B cell (primary cell): Measurements from ENCODE around the gene RNASE4. TPM values are rescaled to one million over a fixed set of nuclear protein-coding genes. Genes with fewer than 3 reads are reported as not detected.
"Not testable (repeated sequence)": the region's sequence is repeated elsewhere in the genome, so short reads cannot be mapped to it uniquely, and the experiment has no call there.

Experiments
- ATAC-seq: fragments of 200-7000 bp; cut with Tn5 transposase; one replicate; pipeline ENCODE4 v1.10.0; 2021; ENCODE audit warnings: low read depth, mild to moderate bottlenecking, moderate number of reproducible peaks, moderate library complexity
- CTCF ChIA-PET: fragments of 350-600 bp; sonication (Branson Sonifier 250); formaldehyde crosslinking; loops from one replicate; lab custom pipeline; 2021; ENCODE audit warnings: antibody characterized with exemption, inconsistent platforms; lab: Charles Lee
- POLR2A ChIA-PET: fragments of 350-600 bp; sonication (Branson Sonifier 250); formaldehyde crosslinking; loops from one replicate; lab custom pipeline; 2021; ENCODE audit warnings: antibody characterized with exemption; lab: Charles Lee
- DNase-seq: peaks from one replicate; pipeline ENCODE4 v3.0.0; 2013
- H2AFZ ChIP-seq: 2 replicates; pipeline ENCODE4 v1.6.1; 2012; ENCODE audit warnings: mild to moderate bottlenecking, low read depth, low read length; ENCODE audit not compliant: insufficient read depth, poor library complexity, severe bottlenecking
- H3K27ac ChIP-seq, 2 donors: 1 replicate in 1 of 2; 2 replicates in 1 of 2; pipeline ENCODE4 v1.5.1; 2012 to 2013; ENCODE audit warnings: low read length in 2 of 2, mild to moderate bottlenecking in 2 of 2, moderate library complexity in 1 of 2
- H3K27me3 ChIP-seq, 4 experiments: fragments of 200-600 bp in 1 of 4; sonication (generic) in 1 of 4; replicated peaks in 1 of 4; 1 replicate in 2 of 4; 2 replicates in 2 of 4; pipeline versions ENCODE4 v1.6.1 to v1.7.0; 2013 to 2016; ENCODE audit warnings: low read length in 3 of 4, mild to moderate bottlenecking in 2 of 4, mixed read lengths in 1 of 4, moderate library complexity in 1 of 4; ENCODE audit not compliant: insufficient read depth in 4 of 4, control insufficient read depth in 3 of 4; ENCODE audit errors: control extremely low read depth in 1 of 4
- H3K36me3 ChIP-seq, 2 experiments: replicated peaks in 1 of 2; 1 replicate in 1 of 2; 2 replicates in 1 of 2; pipeline versions ENCODE4 v1.6.1 to v1.7.1; 2013; ENCODE audit warnings: low read length in 1 of 2; ENCODE audit not compliant: insufficient read depth in 2 of 2, control insufficient read depth in 1 of 2; ENCODE audit errors: control extremely low read depth in 1 of 2, extremely low read depth in 1 of 2
- H3K4me1 ChIP-seq, 2 donors: fragments of 200-600 bp in 1 of 2; sonication (generic) in 1 of 2; 1 replicate in 1 of 2; 2 replicates in 1 of 2; pipeline versions ENCODE4 v1.5.1 to v1.6.1; 2013 to 2017; ENCODE audit warnings: low read length in 2 of 2; ENCODE audit not compliant: control insufficient read depth in 2 of 2, insufficient read depth in 2 of 2
- H3K4me2 ChIP-seq: replicated peaks from 2 replicates; pipeline ENCODE3; 2012; ENCODE audit warnings: mild to moderate bottlenecking, low read depth, low read length; ENCODE audit not compliant: poor library complexity, severe bottlenecking
- H3K4me3 ChIP-seq, 5 experiments: fragments of 200-600 bp in 1 of 5; sonication (generic) in 1 of 5; 1 replicate in 3 of 5; 2 replicates in 2 of 5; pipeline versions ENCODE4 v1.5.1 to v1.7.0; 2011 to 2016; ENCODE audit warnings: low read length in 4 of 5, mild to moderate bottlenecking in 4 of 5, low read depth in 2 of 5, control low read depth in 1 of 5, moderate library complexity in 1 of 5; ENCODE audit not compliant: insufficient read depth in 1 of 5; ENCODE audit errors: control extremely low read depth in 1 of 5, extremely low read depth in 1 of 5
- H3K79me2 ChIP-seq: fragments of 200-600 bp; sonication (generic); one replicate; pipeline ENCODE4 v1.6.0; 2016; ENCODE audit warnings: low read length; ENCODE audit not compliant: control insufficient read depth, insufficient read depth
- H3K9ac ChIP-seq: fragments of 200-600 bp; sonication (generic); 2 replicates; pipeline ENCODE4 v1.6.1; 2017; ENCODE audit warnings: mild to moderate bottlenecking, low read length, moderate library complexity
- H3K9me3 ChIP-seq, 3 donors: one replicate each; pipeline versions ENCODE4 v1.6.1 to v1.7.1; 2013; ENCODE audit warnings: low read length in 2 of 3; ENCODE audit not compliant: control insufficient read depth in 2 of 3, insufficient read depth in 1 of 3; ENCODE audit errors: control extremely low read depth in 1 of 3
- H4K20me1 ChIP-seq: 2 replicates; pipeline ENCODE4 v1.6.0; 2012; ENCODE audit warnings: mild to moderate bottlenecking, low read length; ENCODE audit not compliant: insufficient read depth, control insufficient read depth, poor library complexity, severe bottlenecking
- H3K27ac Mint-ChIP-seq: one replicate; pipeline ENCODE4 v1.8.0; 2021; ENCODE audit warnings: mixed read lengths
- H3K27me3 Mint-ChIP-seq: one replicate; pipeline ENCODE4 v1.8.0; 2021; ENCODE audit warnings: mixed read lengths
- H3K4me1 Mint-ChIP-seq: one replicate; pipeline ENCODE4 v1.8.0; 2021; ENCODE audit warnings: mixed read lengths
- H3K4me3 Mint-ChIP-seq: one replicate; pipeline ENCODE4 v1.8.0; 2021; ENCODE audit warnings: mixed read lengths
- H3K9me3 Mint-ChIP-seq: one replicate; pipeline ENCODE4 v1.8.0; 2022; ENCODE audit warnings: mixed read lengths; ENCODE audit not compliant: insufficient read depth
- EZH2 ChIP-seq: IDR thresholded peaks from 2 replicates; pipeline ENCODE4 v1.6.1; 2012; ENCODE audit warnings: borderline replicate concordance, low read depth, mild to moderate bottlenecking, moderate library complexity, low read length; ENCODE audit not compliant: insufficient read depth, poor library complexity, severe bottlenecking
- WGBS: methylation state at CpG from one replicate; pipeline ENCODE4 v1.1.5; 2013; ENCODE audit warnings: missing lambda C conversion rate; ENCODE audit not compliant: insufficient coverage; 5-methylcytosine and 5-hydroxymethylcytosine counted together
- intact Hi-C: fragments of 100-400 bp; cut with micrococcal nuclease; formaldehyde crosslinking; loops from one replicate; pipeline ENCODE4 v1.10.0; 2022
- polyA plus RNA-seq: library from polyadenylated mRNA; depleted of rRNA; stranded (reverse); fragments of >200 nt; gene quantifications from 2 replicates; pipeline ENCODE4 v1.2.3, GENCODE V29; 2012
- total RNA-seq, 2 donors: library from RNA; stranded (reverse); fragments of 120-200 nt in 1 of 2; gene quantifications; 1 replicate in 1 of 2; 2 replicates in 1 of 2; pipeline versions ENCODE4 v1.2.3 to v1.2.4, GENCODE V29; 2013 to 2022
- TF ChIP-seq, protein P1 (sequence below): fragments of 200-600 bp; IDR thresholded peaks from one replicate; pipeline ENCODE4 v1.8.0; 2022; ENCODE audit warnings: antibody characterized with exemption, mild to moderate bottlenecking

Gene RNASE4
- total and polyA plus RNA-seq, 2 donors (not counting 1 experiment from before 2014, with no cell fraction given), result 1.8 TPM

GRCh38 chr14:20733684-20734429, 49.5 kb downstream of the RNASE4 start:
- 73% methylated on average over 3 of the region's 6 CpGs for WGBS
- ChIA-PET POLR2A (interaction anchor here (0.9 kb wide), 1 partner anchor 10 kb away, joined by 3 read pairs; no protein-coding TSS in a partner anchor), CTCF (interaction anchor here (1.0 to 1.8 kb wide), 7 partner anchors 12 to 124 kb away, joined by 3 to 5 read pairs (median 3); no protein-coding TSS in a partner anchor)
- no peak for DNase-seq
- no peak overlapping the region for H2AFZ ChIP-seq
- no peak overlapping the region for H3K9ac ChIP-seq
- H3K27me3 ChIP-seq, result no peaks in the 10 kb centered on the region
- peaks cover 22% of the 10 kb centered on the region for H3K4me1 Mint-ChIP-seq
- TF ChIP-seq, protein P1, sequence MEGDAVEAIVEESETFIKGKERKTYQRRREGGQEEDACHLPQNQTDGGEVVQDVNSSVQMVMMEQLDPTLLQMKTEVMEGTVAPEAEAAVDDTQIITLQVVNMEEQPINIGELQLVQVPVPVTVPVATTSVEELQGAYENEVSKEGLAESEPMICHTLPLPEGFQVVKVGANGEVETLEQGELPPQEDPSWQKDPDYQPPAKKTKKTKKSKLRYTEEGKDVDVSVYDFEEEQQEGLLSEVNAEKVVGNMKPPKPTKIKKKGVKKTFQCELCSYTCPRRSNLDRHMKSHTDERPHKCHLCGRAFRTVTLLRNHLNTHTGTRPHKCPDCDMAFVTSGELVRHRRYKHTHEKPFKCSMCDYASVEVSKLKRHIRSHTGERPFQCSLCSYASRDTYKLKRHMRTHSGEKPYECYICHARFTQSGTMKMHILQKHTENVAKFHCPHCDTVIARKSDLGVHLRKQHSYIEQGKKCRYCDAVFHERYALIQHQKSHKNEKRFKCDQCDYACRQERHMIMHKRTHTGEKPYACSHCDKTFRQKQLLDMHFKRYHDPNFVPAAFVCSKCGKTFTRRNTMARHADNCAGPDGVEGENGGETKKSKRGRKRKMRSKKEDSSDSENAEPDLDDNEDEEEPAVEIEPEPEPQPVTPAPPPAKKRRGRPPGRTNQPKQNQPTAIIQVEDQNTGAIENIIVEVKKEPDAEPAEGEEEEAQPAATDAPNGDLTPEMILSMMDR, result no peak
- TF ChIP-seq EZH2, result no peak
- H3K27me3 Mint-ChIP-seq, result peaks cover 11% of the 10 kb centered on the region
- peak overlapping the region; percentile 28 for H3K4me2 ChIP-seq
- peaks cover 0 to 14% of the 10 kb centered on the region in 2 donors for H3K4me1 ChIP-seq
- H3K27ac Mint-ChIP-seq, result peak overlapping the region; percentile 51
- no peak overlapping the region for H3K27ac ChIP-seq
- no peak overlapping the region for H3K4me3 ChIP-seq
- peak overlapping the region; percentile 29 for H3K4me3 Mint-ChIP-seq
- peaks cover 0 to 2% (median 0%) of the 10 kb centered on the region in 3 donors for H3K9me3 ChIP-seq
- ATAC-seq, result no peak
- intact Hi-C loops, result no loop called here
- no peaks in the 10 kb centered on the region for H4K20me1 ChIP-seq
- no peaks in the 10 kb centered on the region for H3K36me3 ChIP-seq
- no peaks in the 10 kb centered on the region for H3K9me3 Mint-ChIP-seq
- H3K79me2 ChIP-seq, result no peaks in the 10 kb centered on the region

DNA sequence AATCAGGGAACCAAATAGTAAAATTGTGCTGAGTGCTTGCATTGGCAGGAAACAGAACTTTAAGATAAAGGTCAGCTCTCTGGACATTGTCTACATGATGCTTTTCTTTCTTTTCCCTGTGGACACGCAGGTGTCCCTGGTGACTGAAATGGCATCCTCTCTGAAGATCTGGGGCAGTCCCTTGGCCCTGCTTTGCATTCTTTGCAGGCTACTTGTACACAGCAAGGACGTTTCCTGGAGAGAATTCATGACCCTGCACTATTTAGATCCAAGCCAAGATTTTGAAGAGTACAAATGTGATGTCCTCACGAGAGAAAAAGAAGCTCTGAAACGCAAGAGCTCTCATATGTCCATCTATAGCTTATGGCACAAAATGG, 50.1 kb downstream of the RNASE4 start:
- H3K9me3 ChIP-seq, result peaks cover 0 to 2% (median 0%) of the 10 kb centered on the region in 3 donors
- no peaks in the 10 kb centered on the region for H4K20me1 ChIP-seq
- 20% methylated on average over 1 of the region's 4 CpGs for WGBS
- Mint-ChIP-seq H3K4me1 (peaks cover 22% of the 10 kb centered on the region), H3K4me3 (peak overlapping the region; percentile 7), H3K9me3 (no peaks in the 10 kb centered on the region), H3K27ac (peak overlapping the region; percentile 3), H3K27me3 (peaks cover 12% of the 10 kb centered on the region)
- peak; percentile 60 for ATAC-seq
- H3K79me2 ChIP-seq, result no peaks in the 10 kb centered on the region
- no peak for DNase-seq
- peaks cover 0 to 14% of the 10 kb centered on the region in 2 donors for H3K4me1 ChIP-seq
- POLR2A ChIA-PET, result interaction anchor here (0.9 kb wide), 1 partner anchor 11 kb away, joined by 3 read pairs; no protein-coding TSS in a partner anchor
- no peaks in the 10 kb centered on the region for H3K27me3 ChIP-seq
- peak overlapping the region; percentile 28 for H3K4me2 ChIP-seq
- no peaks in the 10 kb centered on the region for H3K36me3 ChIP-seq
- no peak overlapping the region for H3K4me3 ChIP-seq
- CTCF ChIA-PET, result interaction anchor here (0.8 to 1.8 kb wide), 8 partner anchors 13 to 377 kb away, joined by 3 to 5 read pairs (median 3); no protein-coding TSS in a partner anchor
- TF ChIP-seq EZH2, result no peak
- TF ChIP-seq, protein P1, result no peak
- H3K27ac ChIP-seq, result no peak overlapping the region
- no peak overlapping the region for H2AFZ ChIP-seq
- H3K9ac ChIP-seq, result no peak overlapping the region
- intact Hi-C loops, result no loop called here

GRCh38 chr14:20738292-20738691, 53.9 kb downstream of the RNASE4 start:
- H3K4me2 ChIP-seq, H3K4me3 Mint-ChIP-seq, H3K27ac ChIP-seq, POLR2A ChIA-PET, H3K79me2 ChIP-seq, H2AFZ ChIP-seq, H3K36me3 ChIP-seq, DNase-seq, H3K9me3 ChIP-seq, H3K9me3 Mint-ChIP-seq, H3K27ac Mint-ChIP-seq, H3K4me3 ChIP-seq, intact Hi-C loops, ATAC-seq, H3K9ac ChIP-seq, H3K27me3 ChIP-seq, H4K20me1 ChIP-seq: not testable (repeated sequence)
- Mint-ChIP-seq H3K4me1 (peaks cover 29% of the 10 kb centered on the region), H3K27me3 (peaks cover 18% of the 10 kb centered on the region)
- CTCF ChIA-PET, result interaction anchor here (0.9 to 1.6 kb wide), 6 partner anchors 17 to 117 kb away, joined by 3 to 6 read pairs (median 4); no protein-coding TSS in a partner anchor
- 94% methylated on average over 5 of the region's 7 CpGs for WGBS
- H3K4me1 ChIP-seq, result peaks cover 0 to 22% of the 10 kb centered on the region in 2 donors
